ENCODE data around the gene MYO9A.

- TF ChIP-seq CTCF (IDR thresholded peaks at IDR 0.05) = no peak
- no peak for TF ChIP-seq POLR2A (IDR thresholded peaks at IDR 0.05)
Observed at GRCh38 chr15:71937650-71938311, 180.2 kb downstream of the MYO9A start.

All from heart left ventricle (tissue), 13 donors.